ENCODE measurements around the gene BAX.
"Not testable (repeated sequence)": the region's sequence is repeated elsewhere in the genome, so short reads cannot be mapped to it uniquely, and the experiment has no call there.

The BAX gene

GRCh38 chr19:48922548-48923490 is 31.9 kb upstream of the BAX start:
- peaks cover 5% of the 10 kb centered on the region for H3K4me1 Mint-ChIP-seq
- CTCF ChIA-PET = no interaction called here
- peaks cover 31% of the 10 kb centered on the region for H3K36me3 Mint-ChIP-seq
- no peak for DNase-seq
- H3K27ac Mint-ChIP-seq = no peak overlapping the region
- H3K9me3 Mint-ChIP-seq = no peaks in the 10 kb centered on the region
- no peak overlapping the region for H3K4me3 Mint-ChIP-seq
- no peaks in the 10 kb centered on the region for H3K27me3 Mint-ChIP-seq

GRCh38 chr19:48925240-48925843 is 29.3 kb upstream of the BAX start:
- no peak for DNase-seq
- Mint-ChIP-seq H3K27ac (no peak overlapping the region), H3K27me3 (no peaks in the 10 kb centered on the region), H3K4me3 (no peak overlapping the region), H3K4me1 (peaks cover 5% of the 10 kb centered on the region), H3K9me3 (no peaks in the 10 kb centered on the region), H3K36me3 (peaks cover 20% of the 10 kb centered on the region)
- CTCF ChIA-PET = interaction anchor here (1.3 kb wide), 1 partner anchor 73 kb away, joined by 4 read pairs; no protein-coding TSS in a partner anchor

DNA sequence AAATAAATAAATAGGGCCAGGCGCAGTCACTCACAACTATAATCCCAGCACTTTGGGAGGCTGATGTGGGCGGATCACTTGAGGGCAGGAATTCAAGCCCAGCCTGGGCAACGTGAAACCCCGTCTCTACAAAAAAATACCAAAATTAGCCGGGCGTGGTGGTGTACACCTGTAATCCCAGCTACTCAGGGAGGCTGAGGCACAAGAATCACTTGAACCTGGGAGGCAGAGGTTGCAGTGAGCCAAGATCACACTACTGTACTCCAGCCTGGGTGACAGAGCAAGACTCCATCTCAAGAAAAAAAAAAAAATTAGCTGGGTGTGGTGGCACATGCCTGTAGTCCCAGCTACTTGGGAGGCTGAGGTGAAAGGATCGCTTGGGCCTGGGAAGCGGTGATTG is 28.8 kb upstream of the BAX start:
- CTCF ChIA-PET, H3K27me3 Mint-ChIP-seq, H3K4me1 Mint-ChIP-seq, H3K4me3 Mint-ChIP-seq, H3K9me3 Mint-ChIP-seq, DNase-seq, H3K27ac Mint-ChIP-seq: not testable (repeated sequence)
- H3K36me3 Mint-ChIP-seq = peaks cover 16% of the 10 kb centered on the region

- peak overlapping the region; percentile 40 for H3K4me3 Mint-ChIP-seq
- H3K36me3 Mint-ChIP-seq = peaks cover 9% of the 10 kb centered on the region
- H3K9me3 Mint-ChIP-seq = no peaks in the 10 kb centered on the region
- no peak overlapping the region for H3K27ac Mint-ChIP-seq
- peak; percentile 28 for DNase-seq
- peaks cover 10% of the 10 kb centered on the region for H3K27me3 Mint-ChIP-seq
- peaks cover 5% of the 10 kb centered on the region for H3K4me1 Mint-ChIP-seq
- CTCF ChIA-PET = no interaction called here
These were observed 27.8 kb upstream of the BAX start for GRCh38 chr19:48926909-48927308.

GRCh38 chr19:48927692-48928091 is 27.0 kb upstream of the BAX start:
- H3K4me3 Mint-ChIP-seq, H3K4me1 Mint-ChIP-seq, H3K27ac Mint-ChIP-seq, CTCF ChIA-PET, H3K9me3 Mint-ChIP-seq, H3K36me3 Mint-ChIP-seq, DNase-seq: not testable (repeated sequence)
- peaks cover 11% of the 10 kb centered on the region for H3K27me3 Mint-ChIP-seq

DNA sequence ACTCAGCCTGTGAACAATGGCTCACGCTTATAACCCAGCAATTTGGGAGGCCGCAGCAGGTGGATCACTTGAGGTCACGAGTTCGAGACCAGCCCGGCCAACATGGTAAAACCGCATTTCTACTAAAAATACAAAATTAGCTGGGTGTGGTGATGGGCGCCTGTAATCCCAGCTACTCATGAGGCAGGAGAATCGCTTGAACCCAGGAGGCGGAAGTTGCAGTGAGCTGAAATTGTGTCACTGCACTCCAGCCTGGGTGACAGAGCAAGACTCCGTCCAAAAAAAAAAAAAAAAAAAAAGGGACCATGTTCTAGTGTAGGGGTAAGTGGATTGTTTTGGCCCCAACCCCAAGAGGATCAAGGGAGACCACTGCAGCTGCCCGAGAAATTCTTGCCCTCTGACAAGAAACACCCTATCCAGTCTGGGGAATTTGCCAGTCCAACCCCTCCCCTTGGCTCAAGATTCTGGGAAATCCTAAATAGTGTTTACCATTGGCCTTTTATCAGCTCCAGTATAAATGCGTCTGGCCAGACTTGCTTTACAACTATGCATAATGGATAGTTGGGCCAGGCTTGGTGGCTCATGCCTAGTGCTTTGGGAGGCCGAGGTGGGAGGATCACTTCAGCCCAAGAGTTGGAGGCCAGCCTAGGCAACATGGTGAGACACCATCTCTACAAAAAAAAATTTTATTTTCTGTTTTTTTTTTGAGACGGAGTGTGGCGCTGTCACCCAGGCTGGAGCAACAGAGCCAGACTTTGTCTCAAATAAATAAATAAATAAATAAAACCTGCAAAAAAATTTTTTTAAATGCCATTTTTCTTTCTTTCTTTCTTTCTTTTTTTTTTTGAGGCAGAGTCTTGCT is 26.3 kb upstream of the BAX start:
- DNase-seq = no peak
- no peaks in the 10 kb centered on the region for H3K9me3 Mint-ChIP-seq
- no peak overlapping the region for H3K27ac Mint-ChIP-seq
- no peaks in the 10 kb centered on the region for H3K36me3 Mint-ChIP-seq
- H3K4me3 Mint-ChIP-seq = no peak overlapping the region
- H3K4me1 Mint-ChIP-seq = peaks cover 11% of the 10 kb centered on the region
- CTCF ChIA-PET = interaction anchor here (1.1 kb wide), 1 partner anchor 42 kb away, joined by 3 read pairs; no protein-coding TSS in a partner anchor
- peaks cover 18% of the 10 kb centered on the region for H3K27me3 Mint-ChIP-seq

DNA sequence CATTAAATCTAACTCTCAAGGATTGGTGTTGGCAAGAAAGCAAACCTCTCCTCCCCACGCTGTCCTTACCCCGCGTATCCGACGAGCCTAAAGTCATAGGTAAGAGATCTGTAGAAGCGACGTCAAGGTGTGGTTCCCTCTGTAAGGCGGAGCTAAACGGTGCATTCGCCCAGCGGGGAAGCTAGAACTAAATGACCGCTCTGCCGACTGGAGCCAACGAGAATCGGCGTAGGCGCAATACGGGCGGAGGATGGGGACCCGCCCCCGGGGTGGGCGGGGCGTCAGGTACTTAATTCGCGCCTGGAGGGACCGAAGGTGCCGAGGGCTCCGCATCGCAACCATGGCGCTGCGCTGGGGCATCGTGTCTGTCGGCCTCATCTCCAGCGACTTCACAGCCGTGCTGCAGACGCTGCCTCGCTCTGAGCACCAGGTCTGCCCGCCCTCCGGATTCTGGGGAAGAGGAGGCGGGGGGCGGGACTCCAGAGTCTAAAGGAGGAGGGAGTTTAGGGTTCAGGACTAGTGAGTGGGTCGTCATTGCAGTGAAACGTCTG is 21.2 kb upstream of the BAX start, which contains the start of gene DHDH:
TSS of gene DHDH (plus strand) at position 318 of the 551 bp plus-strand sequence. CDS start at position 341, 23 bp downstream.
- Mint-ChIP-seq H3K4me3 (peak within 1 kb of the TSS; percentile 64), H3K27me3 (peaks cover 22% of the 10 kb centered on the region), H3K9me3 (no peaks in the 10 kb centered on the region), H3K4me1 (peaks cover 22% of the 10 kb centered on the region), H3K27ac (peak within 1 kb of the TSS; percentile 79), H3K36me3 (no peaks in the 10 kb centered on the region)
- DNase-seq = peak; percentile 93
- CTCF ChIA-PET = interaction anchor here (0.8 to 2.0 kb wide), 4 partner anchors 37 to 91 kb away, joined by 3 to 10 read pairs (median 6); no protein-coding TSS in a partner anchor

- H3K4me3 Mint-ChIP-seq = no peak overlapping the region
- H3K4me1 Mint-ChIP-seq = peaks cover 22% of the 10 kb centered on the region
- H3K27me3 Mint-ChIP-seq = peaks cover 22% of the 10 kb centered on the region
- no peaks in the 10 kb centered on the region for H3K9me3 Mint-ChIP-seq
- no peak overlapping the region for H3K27ac Mint-ChIP-seq
- no peak for DNase-seq
- peaks cover 5% of the 10 kb centered on the region for H3K36me3 Mint-ChIP-seq
- CTCF ChIA-PET = no interaction called here
These were observed 19.8 kb upstream of the BAX start for GRCh38 chr19:48934837-48935236.

DNA sequence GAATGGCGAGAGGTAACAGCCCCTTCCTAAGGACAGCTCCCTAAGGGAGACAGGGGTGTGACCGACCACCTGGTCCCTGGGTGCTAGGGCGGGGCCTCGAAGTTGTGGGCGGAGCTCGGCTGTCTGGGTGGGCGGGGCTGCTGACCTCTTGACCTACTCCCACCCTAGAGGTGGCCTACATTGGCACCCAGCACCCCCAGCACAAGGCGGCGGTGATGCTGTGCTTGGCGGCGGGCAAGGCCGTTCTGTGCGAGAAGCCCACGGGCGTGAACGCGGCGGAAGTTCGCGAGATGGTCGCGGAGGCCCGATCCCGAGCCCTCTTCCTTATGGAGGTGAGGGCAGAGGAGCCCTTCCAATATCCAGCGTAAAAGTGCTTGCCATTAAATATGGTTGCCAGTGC is 18.8 kb upstream of the BAX start:
- Mint-ChIP-seq H3K27me3 (peaks cover 22% of the 10 kb centered on the region), H3K9me3 (peaks cover 1% of the 10 kb centered on the region), H3K36me3 (peaks cover 5% of the 10 kb centered on the region), H3K27ac (no peak overlapping the region), H3K4me3 (no peak overlapping the region), H3K4me1 (peaks cover 22% of the 10 kb centered on the region)
- CTCF ChIA-PET = no interaction called here
- no peak for DNase-seq

DNA sequence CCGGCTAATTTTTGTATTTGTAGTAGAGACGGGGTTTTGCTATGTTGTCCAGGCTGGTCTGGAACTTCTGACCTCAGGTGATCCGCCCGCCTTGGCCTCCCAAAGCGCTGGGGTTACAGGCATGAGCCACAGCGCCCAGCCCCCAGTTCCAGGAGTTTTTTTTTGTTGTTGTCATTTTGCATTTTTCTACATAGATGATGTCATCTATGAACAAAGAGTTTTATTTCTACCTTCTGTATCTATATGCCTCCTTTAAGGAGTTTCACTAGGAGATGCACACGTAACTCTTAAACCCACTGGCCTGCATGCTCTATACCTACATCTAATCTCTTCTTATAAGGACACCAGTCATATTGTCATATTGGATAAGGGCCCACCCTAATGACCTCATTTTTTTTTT is 16.4 kb upstream of the BAX start:
- H3K27ac Mint-ChIP-seq = no peak overlapping the region
- H3K4me3 Mint-ChIP-seq = no peak overlapping the region
- H3K27me3 Mint-ChIP-seq = peaks cover 6% of the 10 kb centered on the region
- CTCF ChIA-PET = no interaction called here
- peaks cover 11% of the 10 kb centered on the region for H3K36me3 Mint-ChIP-seq
- peaks cover 18% of the 10 kb centered on the region for H3K4me1 Mint-ChIP-seq
- H3K9me3 Mint-ChIP-seq = peaks cover 5% of the 10 kb centered on the region
- no peak for DNase-seq

DNA sequence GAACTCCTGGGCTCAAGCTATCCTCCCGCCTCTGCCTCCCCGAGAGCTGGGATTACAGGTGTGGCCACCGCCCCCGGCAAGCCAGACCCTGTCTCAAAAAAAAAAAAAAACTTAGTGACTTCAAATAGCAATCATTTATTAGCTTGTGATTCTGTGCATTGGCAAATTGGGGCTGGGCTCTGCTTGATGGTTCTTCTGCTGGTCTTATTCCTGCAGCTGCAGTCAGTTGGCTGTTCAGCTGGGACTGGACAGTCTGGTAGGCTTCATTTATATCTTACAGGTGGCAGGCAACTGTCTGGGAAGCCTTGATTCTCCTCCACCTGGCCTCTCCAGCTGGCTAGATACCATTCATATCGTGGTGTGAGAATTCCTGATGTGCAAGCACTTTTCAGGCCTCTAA is 13.8 kb upstream of the BAX start:
- no peak overlapping the region for H3K27ac Mint-ChIP-seq
- peaks cover 11% of the 10 kb centered on the region for H3K36me3 Mint-ChIP-seq
- CTCF ChIA-PET = interaction anchor here (0.6 to 0.9 kb wide), 2 partner anchors 8 to 11 kb away, joined by 3 read pairs; no protein-coding TSS in a partner anchor
- peaks cover 2% of the 10 kb centered on the region for H3K4me1 Mint-ChIP-seq
- no peak for DNase-seq
- no peaks in the 10 kb centered on the region for H3K27me3 Mint-ChIP-seq
- no peak overlapping the region for H3K4me3 Mint-ChIP-seq
- H3K9me3 Mint-ChIP-seq = peaks cover 5% of the 10 kb centered on the region

GRCh38 chr19:48943081-48943480 is 11.6 kb upstream of the BAX start:
- peaks cover 13% of the 10 kb centered on the region for H3K36me3 Mint-ChIP-seq
- no peaks in the 10 kb centered on the region for H3K27me3 Mint-ChIP-seq
- DNase-seq = no peak
- no peaks in the 10 kb centered on the region for H3K4me1 Mint-ChIP-seq
- CTCF ChIA-PET = interaction anchor here (0.6 to 1.5 kb wide), 3 partner anchors 11 to 163 kb away, joined by 3 to 5 read pairs (median 3); partner anchors contain the start of genes BAX and RUVBL2
- H3K4me3 Mint-ChIP-seq = no peak overlapping the region
- no peak overlapping the region for H3K27ac Mint-ChIP-seq
- peaks cover 9% of the 10 kb centered on the region for H3K9me3 Mint-ChIP-seq

DNA sequence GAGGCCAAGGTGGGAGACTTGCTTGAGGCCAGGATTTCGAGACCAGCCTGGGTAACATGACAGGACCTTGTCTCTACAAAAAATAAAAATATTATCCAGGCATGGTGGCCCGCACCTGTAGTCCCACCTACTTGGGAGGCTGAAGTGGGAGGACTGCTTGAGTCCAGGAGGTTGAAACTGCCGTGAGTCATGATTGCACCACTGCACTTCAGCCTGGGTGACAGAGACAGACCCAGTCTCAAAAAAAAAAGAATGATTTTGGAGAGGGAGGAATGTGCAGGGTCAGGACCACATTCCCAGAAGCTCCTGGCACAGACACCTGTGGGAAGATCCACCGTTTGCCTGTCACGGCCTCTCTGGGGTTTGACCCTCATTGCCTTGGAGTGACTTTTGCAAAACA is 9.3 kb upstream of the BAX start:
- Mint-ChIP-seq H3K4me3 (no peak overlapping the region), H3K9me3 (peaks cover 16% of the 10 kb centered on the region), H3K27me3 (peaks cover 4% of the 10 kb centered on the region), H3K36me3 (peaks cover 10% of the 10 kb centered on the region), H3K4me1 (no peaks in the 10 kb centered on the region), H3K27ac (no peak overlapping the region)
- CTCF ChIA-PET = interaction anchor here (1.1 kb wide), 1 partner anchor 8 kb away, joined by 3 read pairs; no protein-coding TSS in a partner anchor
- DNase-seq = no peak

All from activated naive CD4-positive, alpha-beta T cell treated with anti-CD3 and anti-CD28 coated beads, Interleukin-2, amount 10 ng/mL, durations not matched to agents 7 days and 5 days (primary cell).